Sigmoid colon (tissue), 7 donors: ENCODE measurements around the gene CCNL2. TPM values are rescaled to one million over a fixed set of nuclear protein-coding genes. Genes with fewer than 3 reads are reported as not detected.

ENCODE experiments used
- DNase-seq: peaks from one replicate; pipeline ENCODE4 v3.0.0-alpha.2; 2019
- H3K27ac ChIP-seq, 4 donors: fragments of 200-600 bp; sonication (generic); one replicate each; pipeline ENCODE4 v1.5.1; 2016 to 2019; ENCODE audit warnings: mild to moderate bottlenecking in 1 of 4
- H3K27me3 ChIP-seq, 3 donors: fragments of 200-600 bp; sonication (generic); one replicate each; pipeline ENCODE4 v1.5.1; 2019; ENCODE audit warnings: mild to moderate bottlenecking in 1 of 3
- H3K36me3 ChIP-seq, 4 donors: fragments of 200-600 bp; sonication (generic); one replicate each; pipeline ENCODE4 v1.5.1; 2016 to 2019
- H3K4me1 ChIP-seq, 4 donors: fragments of 200-600 bp; sonication (generic); one replicate each; pipeline ENCODE4 v1.5.1; 2017 to 2019
- H3K4me3 ChIP-seq, 4 donors: fragments of 200-600 bp; sonication (generic); one replicate each; pipeline ENCODE4 v1.5.1; 2017 to 2019; ENCODE audit warnings: mild to moderate bottlenecking in 2 of 4, moderate library complexity in 1 of 4
- H3K9me3 ChIP-seq, 4 donors: fragments of 200-600 bp in 3 of 4; sonication (generic) in 3 of 4; one replicate each; pipeline versions ENCODE4 v1.5.1 to v1.6.1; 2013 to 2019
- CTCF ChIP-seq, 4 experiments: fragments of 450-650 bp in 3 of 4; fragments of 200-600 bp in 1 of 4; IDR thresholded peaks; one replicate each; pipeline ENCODE4 v1.5.1; 2016 to 2019; ENCODE audit warnings: antibody characterized with exemption in 4 of 4, mild to moderate bottlenecking in 3 of 4, moderate library complexity in 2 of 4
- EP300 ChIP-seq, 4 donors: sonication (generic); formaldehyde crosslinking; IDR thresholded peaks; one replicate each; pipeline ENCODE4 v1.6.1; 2017; ENCODE audit warnings: antibody characterized with exemption in 4 of 4
- POLR2A ChIP-seq, 2 donors: fragments of 450-650 bp; IDR thresholded peaks; one replicate each; pipeline ENCODE4 v1.6.1; 2016; ENCODE audit warnings: antibody characterized with exemption in 2 of 2, mild to moderate bottlenecking in 2 of 2, moderate library complexity in 2 of 2
- POLR2AphosphoS5 ChIP-seq, 4 donors: sonication (generic); formaldehyde crosslinking; IDR thresholded peaks; one replicate each; pipeline ENCODE4 v1.6.1; 2017; ENCODE audit warnings: antibody characterized with exemption in 4 of 4
- WGBS, 2 donors: extraction: QIAGEN DNeasy Blood & Tissue Kit; methylation state at CpG; one replicate each; pipeline ENCODE4 v1.1.7; 2013; 5-methylcytosine and 5-hydroxymethylcytosine counted together
- intact Hi-C: fragments of 100-400 bp; cut with DNase I; formaldehyde crosslinking; loops from one replicate; pipeline ENCODE4 v1.15.1; 2023
- polyA plus RNA-seq, 3 donors: library from polyadenylated mRNA; stranded (reverse); fragments of 200-250 nt; gene quantifications; one replicate each; pipeline ENCODE4 v1.2.3, GENCODE V29; 2013
- total RNA-seq, 4 donors: library from RNA; depleted of rRNA; stranded (reverse); fragments of >200 nt; gene quantifications; one replicate each; pipeline ENCODE4 v1.1.0, GENCODE V29; 2016
- donor health status: healthy with polysubstance abuse.
- donor health status: Bipolar disorder and iron deficiency.
- donor health status: healthy.

Gene CCNL2
- total and polyA plus RNA-seq, 7 donors: 15.0 to 375 (median 139) TPM

- peak overlapping the region; percentile 13 to 78 (median 64) for H3K4me3 ChIP-seq
- peak overlapping the region; percentile 93 to 99 (median 96) for H3K27ac ChIP-seq
Observed at GRCh38 chr1:1432951-1433803, 34.0 kb upstream of the CCNL2 start.

GRCh38 chr1:1432274-1432950 lies 33.3 kb upstream of the CCNL2 start:
- Histone ChIP-seq H3K27me3 (no peaks in the 10 kb centered on the region), H3K36me3 (no peaks in the 10 kb centered on the region), H3K27ac (peak overlapping the region; percentile 93 to 99 (median 96)), H3K9me3 (no peaks in the 10 kb centered on the region), H3K4me3 (peak overlapping the region in 3 of 4 donors; percentile 55 to 78 (median 72)), H3K4me1 (peaks cover 0 to 94% (median 91%) of the 10 kb centered on the region in 4 donors)
- TF ChIP-seq CTCF (IDR thresholded peaks at IDR 0.05) (no peak), EP300 (IDR thresholded peaks at IDR 0.05) (no peak), POLR2A (IDR thresholded peaks at IDR 0.05) (no peak), POLR2AphosphoS5 (IDR thresholded peaks at IDR 0.05) (no peak)
- intact Hi-C loops: no loop called here
- 54 to 62% methylated on average over 28 of the region's 28 CpGs for WGBS, 2 donors
- DNase-seq: no peak

More at GRCh38 chr1:1432951-1433803, 34.0 kb upstream of the CCNL2 start:
- TF ChIP-seq POLR2AphosphoS5 (IDR thresholded peaks at IDR 0.05) (peak; percentile 32 to 83 (median 68)), CTCF (IDR thresholded peaks at IDR 0.05) (no peak), EP300 (IDR thresholded peaks at IDR 0.05) (peak in 2 of 4 donors; percentile 70 to 72), POLR2A (IDR thresholded peaks at IDR 0.05) (peak in 1 of 2 donors; percentile 52)
- Histone ChIP-seq H3K4me1 (peaks cover 0 to 97% (median 96%) of the 10 kb centered on the region in 4 donors), H3K27me3 (no peaks in the 10 kb centered on the region), H3K9me3 (no peaks in the 10 kb centered on the region), H3K36me3 (no peaks in the 10 kb centered on the region)
- peak; percentile 88 for DNase-seq
- WGBS, 2 donors: 19 to 50% methylated on average over 34 of the region's 34 CpGs
- intact Hi-C loops: no loop called here

- H3K4me3 ChIP-seq: no peak overlapping the region
- peaks cover 0 to 89% (median 87%) of the 10 kb centered on the region in 4 donors for H3K4me1 ChIP-seq
- H3K27me3 ChIP-seq: no peaks in the 10 kb centered on the region
- H3K27ac ChIP-seq: peak overlapping the region; percentile 93 to 99 (median 96)
- peak; percentile 85 for DNase-seq
- intact Hi-C loops: no loop called here
- H3K36me3 ChIP-seq: no peaks in the 10 kb centered on the region
- H3K9me3 ChIP-seq: no peaks in the 10 kb centered on the region
- TF ChIP-seq POLR2AphosphoS5 (IDR thresholded peaks at IDR 0.05) (peak in 1 of 4 donors; percentile 15), CTCF (IDR thresholded peaks at IDR 0.05) (no peak)
- 24 to 49% methylated on average over 5 of the region's 5 CpGs for WGBS, 2 donors
Observed at GRCh38 chr1:1431845-1432273, 32.7 kb upstream of the CCNL2 start.

GRCh38 chr1:1430992-1431844 lies 32.1 kb upstream of the CCNL2 start:
- TF ChIP-seq POLR2A (IDR thresholded peaks at IDR 0.05) (no peak), EP300 (IDR thresholded peaks at IDR 0.05) (no peak), CTCF (IDR thresholded peaks at IDR 0.05) (no peak), POLR2AphosphoS5 (IDR thresholded peaks at IDR 0.05) (no peak)
- WGBS, 2 donors: 57% methylated on average over 18 of the region's 18 CpGs
- no peaks in the 10 kb centered on the region for H3K27me3 ChIP-seq
- peak overlapping the region in 2 of 4 donors; percentile 11 to 22 for H3K4me3 ChIP-seq
- no peak for DNase-seq
- intact Hi-C loops: no loop called here
- H3K27ac ChIP-seq: peak overlapping the region; percentile 93 to 99 (median 96)
- peaks cover 0 to 83% (median 81%) of the 10 kb centered on the region in 4 donors for H3K4me1 ChIP-seq
- H3K9me3 ChIP-seq: no peaks in the 10 kb centered on the region
- H3K36me3 ChIP-seq: no peaks in the 10 kb centered on the region
